Fibroblast of skin of left biceps (primary cell): ENCODE results near the gene LAMA4.
"Not testable (repeated sequence)": the region's sequence is repeated elsewhere in the genome, so short reads cannot be mapped to it uniquely, and the experiment has no call there.

Experiments
- DNase-seq, 2 experiments: peaks; one replicate each; pipeline ENCODE4 v3.0.0-alpha.2; 2013; ENCODE audit warnings: low read depth in 2 of 2

LAMA4 gene

DNA sequence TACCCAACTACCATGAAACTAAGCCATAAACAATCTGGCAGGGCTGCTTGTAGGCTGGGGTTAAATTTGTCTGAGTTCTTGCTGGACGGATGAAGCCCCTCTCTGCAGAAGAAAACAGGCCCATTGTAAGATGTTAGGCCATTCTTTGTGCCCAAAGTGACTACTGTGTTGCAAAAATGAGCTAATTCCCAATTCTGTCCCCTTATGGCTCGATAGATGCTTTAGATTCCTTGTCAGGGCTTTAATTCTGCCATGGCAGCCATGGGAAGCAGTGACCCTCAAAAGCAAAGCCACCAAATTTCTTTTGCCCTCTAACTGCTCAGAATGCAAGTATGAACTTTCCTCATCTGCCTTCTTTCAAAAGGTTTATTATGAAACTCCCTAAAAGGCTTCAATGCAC, 45.2 kb downstream of the LAMA4 start:
- DNase-seq, result no peak

DNA sequence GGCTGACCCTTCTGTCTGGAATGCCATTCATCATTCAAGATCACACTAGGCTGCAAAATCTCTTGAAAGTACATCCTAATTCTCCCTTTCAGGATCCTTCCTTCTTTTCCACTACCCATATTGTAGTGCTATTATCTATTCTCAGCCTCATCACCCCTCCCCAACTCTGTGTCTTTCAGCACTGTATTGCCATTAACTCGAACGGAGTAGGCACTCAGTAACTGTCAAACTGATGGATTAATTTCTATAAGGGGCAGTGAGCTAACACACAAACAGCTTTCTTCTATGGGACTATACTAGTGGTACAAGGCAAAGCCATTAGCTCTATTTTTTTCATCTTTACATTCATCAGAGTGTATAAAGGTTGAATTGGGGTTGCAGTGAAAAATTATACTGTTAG, 46.6 kb downstream of the LAMA4 start:
- no peak for DNase-seq

DNA sequence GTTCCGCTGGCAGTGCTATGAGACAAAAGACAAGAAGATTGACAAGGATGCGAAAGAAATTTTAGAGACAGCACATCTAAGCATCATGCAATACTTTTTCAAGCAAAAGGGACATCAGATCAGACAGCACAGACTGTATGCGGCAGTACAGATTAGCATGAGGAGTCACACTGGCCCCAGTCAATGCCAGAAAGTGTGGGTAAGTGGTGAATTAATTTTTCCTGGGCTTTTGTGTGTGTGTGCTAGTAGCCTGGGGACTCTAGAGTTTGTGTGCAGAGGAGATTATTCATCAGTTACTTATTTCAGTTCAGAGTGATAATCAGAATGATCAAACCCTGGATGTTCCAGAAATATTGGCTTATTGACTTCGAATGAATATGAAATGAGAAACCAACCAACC, 47.2 kb downstream of the LAMA4 start:
- no peak for DNase-seq

DNA sequence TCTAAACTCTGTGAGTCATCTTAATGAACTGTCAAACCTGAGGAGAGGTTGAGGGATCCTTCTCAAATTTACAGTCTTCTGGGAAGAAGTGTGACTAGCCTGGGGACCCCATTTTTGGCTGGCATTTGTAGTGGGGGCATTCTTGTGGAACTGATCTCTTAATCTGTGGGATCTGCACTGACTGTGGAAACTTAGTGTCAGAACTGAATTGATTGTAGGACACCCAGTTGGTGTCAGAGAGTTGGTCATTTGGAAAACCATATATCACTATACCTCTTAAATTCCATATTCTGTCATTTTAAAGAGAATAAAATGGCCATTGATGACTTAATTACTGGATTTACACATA, 48.3 kb downstream of the LAMA4 start:
- no peak for DNase-seq

DNA sequence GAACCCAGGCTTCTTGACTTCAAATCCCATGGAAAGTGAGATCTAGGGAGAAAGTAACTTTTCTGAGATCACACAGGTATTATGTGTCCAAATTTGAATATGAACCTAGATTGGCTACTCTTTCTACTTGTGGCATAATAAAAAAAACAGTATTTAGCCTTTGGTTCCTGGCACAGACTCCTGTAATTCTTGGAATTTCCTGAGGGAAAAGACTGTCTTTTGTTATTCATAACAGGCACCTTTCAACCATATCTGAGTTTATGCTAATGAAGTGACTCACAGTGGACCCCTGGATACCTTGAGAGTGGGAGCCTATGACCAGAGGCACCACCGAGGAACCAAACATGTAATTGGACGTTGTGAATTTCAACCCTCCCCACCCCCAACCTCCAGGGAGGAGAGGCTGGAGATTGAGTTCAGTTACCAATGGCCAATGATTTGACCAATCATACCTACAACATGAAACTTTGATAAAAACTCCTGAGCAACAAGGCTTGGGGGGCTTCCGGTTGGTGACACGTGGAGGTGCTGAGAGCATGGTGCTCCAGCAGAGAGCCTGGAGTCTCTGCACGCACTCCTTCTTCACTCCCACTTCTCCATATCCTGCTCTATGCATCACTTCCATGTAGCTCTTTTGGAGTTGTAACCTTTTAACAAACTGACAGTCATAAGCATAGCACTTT, 48.8 kb downstream of the LAMA4 start:
- no peak for DNase-seq

DNA sequence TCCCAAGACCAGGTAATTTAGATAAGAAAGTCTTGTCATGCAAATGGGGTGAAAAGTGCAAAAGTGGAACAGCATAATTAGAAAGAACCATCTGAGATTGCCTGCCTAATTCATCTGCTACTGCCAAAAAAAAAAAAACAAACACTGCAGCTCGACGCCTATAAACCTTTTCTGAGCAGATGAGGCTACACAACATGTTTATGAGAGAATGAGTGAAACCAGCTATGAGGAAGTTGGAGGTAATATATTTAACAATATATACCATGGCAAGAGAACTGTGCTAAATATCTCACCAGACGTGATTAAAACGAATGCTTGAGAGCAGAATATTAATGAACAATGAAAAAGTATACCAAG, 50.0 kb downstream of the LAMA4 start:
- no peak for DNase-seq

DNA sequence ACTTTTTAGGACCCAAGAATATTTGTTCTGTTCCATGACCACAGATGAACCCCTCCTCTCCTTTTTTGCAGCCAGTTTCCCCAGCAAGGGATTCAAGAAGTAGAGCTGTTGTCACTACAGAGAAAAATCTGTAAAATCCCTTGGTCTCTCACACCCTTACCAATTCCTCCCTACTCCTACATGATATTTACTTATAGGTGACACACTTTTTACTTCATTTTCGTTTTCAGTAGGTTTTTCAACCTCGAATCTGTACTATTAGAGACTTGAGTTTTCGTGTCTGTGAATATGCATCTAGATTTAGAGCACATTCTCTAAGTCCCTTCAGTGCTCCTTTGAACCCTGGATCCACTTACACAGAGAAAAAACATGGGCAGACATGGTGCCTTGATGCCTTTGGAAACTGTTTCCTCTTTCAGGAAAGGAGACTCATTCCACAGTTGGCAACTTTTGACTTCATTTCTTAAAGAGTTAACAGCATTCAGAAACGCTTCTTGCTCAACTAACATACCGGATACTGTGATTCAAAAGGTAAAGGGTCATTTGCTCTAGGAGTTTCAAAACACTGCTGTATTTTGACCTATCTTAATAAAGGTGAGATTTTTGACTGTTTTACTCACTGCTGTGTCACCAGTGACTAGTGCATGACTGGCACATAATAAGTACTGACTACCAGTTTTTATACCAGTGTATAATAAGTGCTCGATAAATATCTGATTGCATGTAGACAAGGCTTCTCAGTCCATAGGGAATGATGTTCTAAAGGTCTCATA, 50.6 kb downstream of the LAMA4 start:
- DNase-seq, result no peak

DNA sequence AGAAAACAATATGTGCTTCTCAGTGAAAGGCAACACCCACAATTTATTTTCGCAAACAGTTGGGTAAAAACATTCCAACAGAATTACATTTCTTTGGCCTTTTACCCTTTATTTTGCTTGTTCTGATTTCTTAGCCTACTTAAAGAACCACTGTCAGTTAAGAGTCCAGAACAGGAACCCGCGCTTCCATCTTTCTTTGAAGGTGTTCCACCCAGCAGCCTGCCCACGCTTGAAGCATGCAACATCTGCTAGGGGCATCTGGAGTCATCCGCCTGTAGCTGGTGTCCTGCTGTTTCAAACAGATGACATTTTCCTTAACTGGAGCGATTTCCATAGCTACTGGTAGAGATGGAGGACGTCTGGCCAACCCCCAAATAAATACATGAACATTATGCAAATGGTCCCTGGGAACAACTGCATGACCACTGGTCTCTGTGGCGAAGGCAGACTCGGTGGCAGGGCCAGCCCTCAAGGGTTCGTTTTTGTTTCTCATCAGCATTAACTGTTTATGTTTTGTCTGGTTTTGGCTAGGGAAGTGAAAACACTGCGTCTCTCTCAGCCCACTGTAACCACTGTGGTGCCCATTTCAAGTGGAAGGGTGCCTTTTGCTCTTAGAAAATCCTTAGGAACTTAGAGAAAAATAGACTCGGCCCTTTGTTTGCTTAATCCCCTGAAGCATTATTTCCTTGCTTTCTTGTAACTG, 51.6 kb downstream of the LAMA4 start:
- DNase-seq, result no peak

DNA sequence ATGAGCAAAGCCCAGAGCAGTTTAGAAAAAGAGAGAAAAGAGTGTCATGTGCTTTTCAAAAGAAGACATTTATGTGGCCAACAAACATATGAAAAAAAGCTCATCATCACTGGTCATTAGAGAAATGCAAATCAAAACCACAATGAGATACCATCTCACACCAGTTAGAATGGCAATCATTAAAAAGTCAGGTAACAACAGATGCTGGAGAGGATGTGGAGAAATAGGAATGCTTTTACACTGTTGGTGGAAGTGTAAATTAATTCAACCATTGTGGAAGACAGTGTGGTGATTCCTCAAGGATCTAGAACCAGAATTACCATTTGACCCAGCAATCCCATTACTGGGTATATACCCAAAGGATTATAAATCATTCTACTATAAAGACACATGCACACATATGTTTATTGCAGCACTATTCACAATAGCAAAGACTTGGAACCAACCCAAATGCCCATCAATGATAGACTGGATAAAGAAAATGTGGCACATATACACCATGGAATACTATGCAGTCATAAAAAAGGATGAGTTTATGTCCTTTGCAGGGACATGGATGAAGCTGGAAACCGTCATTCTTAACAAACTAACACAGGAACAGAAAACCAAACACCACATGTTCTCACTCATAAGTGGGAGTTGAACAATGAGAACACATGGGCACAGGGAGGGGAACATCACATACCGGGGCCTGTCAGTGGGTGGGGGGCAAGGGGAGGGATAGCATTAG, 54.0 kb downstream of the LAMA4 start:
- not testable (repeated sequence) for DNase-seq

DNA sequence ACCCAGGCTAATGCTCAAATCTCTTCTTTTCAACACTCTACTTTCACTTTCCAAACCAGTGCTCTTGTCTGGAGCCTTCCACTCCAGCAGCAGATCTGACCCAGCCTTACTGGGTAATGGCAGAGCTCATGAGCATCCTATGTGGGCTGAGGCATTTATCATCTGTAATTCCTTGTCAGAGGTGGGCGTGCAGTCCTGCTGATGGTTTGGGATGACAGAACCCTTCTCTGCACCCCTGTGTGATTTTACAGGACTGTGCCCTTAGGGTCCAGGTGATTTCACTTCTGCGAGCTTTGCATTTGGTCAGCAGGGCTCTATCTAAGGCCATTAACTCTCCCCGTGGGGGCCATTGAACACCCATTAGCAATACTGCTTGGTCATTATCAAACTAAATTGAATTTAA, 55.4 kb downstream of the LAMA4 start:
- no peak for DNase-seq

DNA sequence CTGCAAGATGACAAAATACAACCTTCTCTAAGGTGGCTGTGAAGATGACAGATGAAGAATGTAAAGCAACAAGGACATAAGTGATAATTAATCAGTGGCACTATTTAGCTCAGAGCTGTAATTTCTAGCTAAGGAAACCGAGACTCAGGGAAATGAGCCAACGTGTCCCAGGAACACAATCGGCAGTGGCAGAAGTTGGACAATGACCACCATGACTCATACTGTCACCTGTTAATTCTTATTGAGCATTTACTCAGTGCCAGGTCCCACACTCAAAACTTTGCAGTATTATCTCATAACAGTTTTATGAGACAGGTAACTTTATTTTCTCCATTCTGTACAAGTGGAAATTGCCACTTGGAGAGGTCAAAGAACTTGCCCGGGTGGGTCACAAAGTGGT, 55.8 kb downstream of the LAMA4 start:
- no peak for DNase-seq

DNA sequence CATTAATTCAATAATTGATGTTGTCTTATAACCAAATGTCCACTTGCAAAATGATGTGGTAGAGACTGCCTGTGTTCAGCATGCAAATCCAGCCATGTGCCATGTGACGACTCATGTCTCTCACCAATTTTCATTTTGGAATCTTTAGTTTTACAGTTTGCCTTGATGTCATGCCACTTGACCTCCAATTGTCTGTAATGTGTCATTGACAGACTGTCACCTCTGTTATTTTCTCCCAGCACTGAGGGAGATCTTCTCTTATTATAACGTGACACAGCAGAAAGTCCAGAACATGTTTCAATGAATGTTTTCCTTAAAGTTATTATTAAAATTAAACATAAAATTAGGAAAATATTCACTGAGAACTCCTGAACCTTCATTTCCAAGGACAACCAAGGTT, 56.7 kb downstream of the LAMA4 start:
- no peak for DNase-seq

DNA sequence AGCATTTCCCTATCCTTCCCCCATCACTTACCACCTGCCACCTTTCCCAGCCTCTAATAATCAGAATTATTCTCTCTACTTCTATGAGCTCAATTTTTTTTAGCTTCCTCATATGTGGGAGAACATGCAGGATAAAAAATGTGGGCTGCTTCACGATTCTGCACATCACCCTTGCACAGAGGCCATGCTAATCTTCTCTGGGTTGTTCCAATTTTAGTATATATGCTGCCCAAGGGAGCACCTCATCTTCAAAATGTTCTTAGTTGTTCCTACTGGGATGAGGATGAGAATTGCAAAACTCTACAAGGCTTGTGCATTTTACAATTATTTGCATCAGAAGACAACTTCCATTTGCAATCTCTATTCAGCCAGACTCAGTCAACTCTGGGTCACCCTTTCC, 58.1 kb downstream of the LAMA4 start:
- no peak for DNase-seq

DNA sequence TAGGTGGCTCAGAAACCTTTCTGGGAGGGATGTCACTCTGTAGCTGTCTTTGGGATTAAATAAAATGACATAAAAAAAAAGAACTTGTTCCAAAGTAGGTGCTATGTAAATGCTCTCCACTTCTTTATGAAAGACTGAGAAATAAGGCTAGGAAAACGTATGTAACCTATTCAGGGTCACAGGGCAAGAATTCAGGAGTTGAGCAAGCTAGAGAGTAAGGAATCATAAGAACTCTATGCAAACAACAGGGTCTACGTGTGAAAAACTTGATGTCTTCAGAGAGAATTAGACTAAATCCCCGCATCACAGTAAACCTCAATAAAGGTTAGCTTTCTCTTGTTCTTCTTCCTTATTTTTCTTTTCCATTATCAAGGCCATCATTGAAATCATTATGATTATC, 59.2 kb downstream of the LAMA4 start:
- no peak for DNase-seq

DNA sequence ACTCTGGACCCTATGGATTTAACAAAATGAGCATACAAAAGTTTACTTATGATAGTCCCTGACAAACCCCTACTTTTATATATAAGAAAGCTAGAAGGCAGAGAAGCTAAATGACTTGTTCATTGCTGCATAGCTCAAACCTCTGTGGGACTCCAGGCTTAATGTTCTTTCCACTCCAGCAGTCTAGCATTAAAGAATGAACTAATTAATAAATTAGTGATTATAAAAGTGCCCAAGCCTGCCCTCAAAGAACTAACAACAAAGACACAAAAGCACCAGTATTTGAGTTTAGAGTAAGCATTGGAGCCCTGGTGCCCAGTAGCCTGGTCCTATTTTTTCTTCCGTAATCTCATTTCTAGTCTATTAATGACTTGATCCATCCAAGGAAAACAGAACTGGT, 59.9 kb downstream of the LAMA4 start:
- DNase-seq, result no peak

DNA sequence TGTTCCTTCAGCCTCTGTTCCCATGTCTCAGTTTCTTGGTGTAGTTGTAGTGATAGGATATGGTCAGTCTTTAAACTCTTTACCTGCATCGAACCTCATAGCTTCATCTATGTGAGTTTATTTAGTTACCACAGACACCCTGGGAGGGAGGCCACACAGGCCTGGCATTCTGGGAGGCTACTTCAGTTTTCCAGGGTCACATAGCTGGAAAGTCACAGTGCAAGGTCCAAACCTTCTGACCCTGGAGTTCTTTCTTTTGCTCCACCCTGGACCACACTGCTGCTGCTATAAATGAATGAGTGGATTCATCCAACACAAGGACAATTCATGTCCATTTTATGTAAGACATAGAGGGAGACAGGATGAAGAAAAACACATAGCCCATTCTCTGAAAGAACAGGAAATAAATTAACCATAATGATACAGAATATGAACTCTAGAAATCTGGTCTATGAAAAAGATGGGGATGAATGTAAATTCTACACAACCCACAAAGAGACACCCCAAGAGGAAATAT, 60.8 kb downstream of the LAMA4 start:
- no peak for DNase-seq

DNA sequence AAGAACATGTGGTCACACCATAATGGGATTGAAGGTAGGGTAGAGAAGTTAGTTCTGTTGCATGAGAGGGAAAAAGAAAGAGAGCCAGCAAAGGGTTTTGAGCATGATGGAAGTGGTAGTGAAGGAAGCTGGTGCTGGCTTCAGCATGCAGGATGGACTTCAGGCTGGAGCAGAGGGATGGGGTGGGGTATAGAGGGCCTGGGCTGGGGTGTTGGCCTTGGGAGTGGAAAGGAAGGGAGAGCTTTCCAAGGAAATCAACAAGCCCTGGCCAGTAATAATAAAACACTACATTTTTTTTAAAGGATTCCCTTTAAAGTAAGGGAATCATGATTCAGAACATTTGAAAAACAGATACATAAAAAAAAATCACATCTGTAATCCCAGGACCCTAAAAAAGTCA, 61.2 kb downstream of the LAMA4 start:
- no peak for DNase-seq

DNA sequence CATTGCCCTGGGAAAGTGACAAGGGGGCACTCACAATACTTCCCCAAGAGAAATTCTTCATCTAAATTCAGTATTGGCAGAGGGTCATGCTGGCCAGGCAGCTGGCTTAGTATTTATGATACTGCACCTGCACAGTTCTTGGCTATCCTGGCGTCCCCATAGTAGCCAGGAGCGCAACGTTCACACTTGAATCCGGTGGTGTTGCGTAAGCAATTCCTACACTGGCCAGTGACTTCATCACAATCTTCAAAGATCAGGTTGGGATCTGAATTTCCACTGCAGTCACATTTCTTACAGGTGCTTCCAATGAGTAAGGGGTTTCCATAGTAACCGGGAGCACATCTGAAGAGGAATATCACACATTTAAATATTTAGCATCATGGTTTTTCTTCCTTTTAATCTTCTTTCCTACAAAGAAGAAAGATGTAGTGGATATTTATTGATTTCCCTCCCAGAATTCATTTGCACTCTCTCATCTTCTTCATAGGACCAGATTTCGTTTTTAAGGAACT, 62.8 kb downstream of the LAMA4 start:
- DNase-seq, result no peak

DNA sequence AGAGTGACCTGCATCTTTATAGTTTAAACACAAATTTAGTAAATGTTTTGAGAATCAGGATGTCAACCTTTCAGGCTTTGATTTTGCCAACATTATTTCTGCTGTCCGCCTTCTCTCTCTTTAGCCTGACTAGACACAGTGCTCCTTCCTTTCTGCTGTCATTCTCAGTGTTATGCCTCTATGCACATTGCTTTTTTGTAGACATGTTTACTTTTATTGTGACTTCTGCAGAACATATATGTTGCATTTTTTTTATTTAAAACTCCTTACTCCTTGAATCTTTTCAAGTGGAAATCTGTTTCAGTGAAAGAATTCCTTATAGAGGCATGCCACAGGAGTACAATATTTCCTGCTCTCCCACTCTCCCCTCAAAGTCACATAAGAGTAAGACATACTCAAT, 64.2 kb downstream of the LAMA4 start:
- no peak for DNase-seq

DNA sequence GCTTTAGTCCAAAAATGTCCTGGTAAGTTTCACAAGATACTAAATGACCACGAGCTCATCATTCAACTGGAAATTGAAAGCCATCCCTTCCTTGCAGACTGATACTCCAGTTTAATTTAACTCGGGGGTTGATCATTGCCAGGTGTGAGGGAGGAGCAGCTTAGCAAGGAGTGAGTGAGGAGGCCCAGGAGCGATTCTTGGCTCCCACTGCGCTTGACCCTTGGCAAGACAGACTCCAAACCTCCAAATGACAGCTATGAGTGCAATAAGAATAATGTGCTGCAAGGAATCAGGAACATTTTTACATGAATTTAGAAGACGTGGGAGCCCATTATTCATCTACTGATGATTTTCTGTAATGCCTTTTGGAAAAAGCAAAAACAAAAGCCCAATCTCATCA, 64.9 kb downstream of the LAMA4 start:
- DNase-seq, result peak; percentile 86 to 87

DNA sequence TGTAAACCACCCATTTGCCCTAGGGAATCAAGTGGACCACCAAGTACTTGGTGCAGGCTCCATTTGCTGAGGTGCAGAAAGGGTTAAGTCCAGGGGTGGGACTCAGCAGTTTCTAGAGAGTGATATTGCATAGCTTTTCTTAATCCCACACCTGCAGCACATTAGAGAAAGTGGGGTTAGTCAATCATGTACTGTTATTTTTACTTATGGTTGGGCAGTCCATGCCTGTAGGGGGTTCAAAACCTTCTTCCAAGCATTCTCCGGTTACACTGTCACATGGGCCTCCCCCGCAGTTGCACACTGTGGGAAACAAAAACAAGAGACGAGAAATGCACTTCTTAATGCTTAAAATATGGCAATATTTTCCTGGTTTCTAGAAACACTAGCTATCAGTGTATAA, 65.5 kb downstream of the LAMA4 start:
- DNase-seq, result peak; percentile 81 to 82

DNA sequence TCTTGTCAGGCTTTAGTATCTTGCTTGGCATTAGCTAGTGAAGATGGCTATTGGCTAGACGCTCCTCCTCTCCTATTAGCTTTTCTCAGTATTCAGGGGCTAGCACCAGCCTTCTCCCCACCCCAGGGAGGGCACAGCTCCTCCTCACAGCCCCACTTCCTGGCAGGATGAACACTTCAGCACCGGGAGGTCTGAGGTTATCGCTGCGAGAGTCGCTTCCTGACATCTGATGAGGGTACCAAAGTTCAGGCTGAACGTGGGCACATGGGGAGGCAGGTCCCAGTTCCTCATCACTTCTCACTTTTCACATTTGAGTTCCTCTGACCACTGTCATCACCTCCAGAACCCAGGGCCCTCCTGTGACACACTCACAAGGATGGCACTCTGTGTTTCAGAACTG, 66.6 kb downstream of the LAMA4 start:
- no peak for DNase-seq
